K562 (cell line): ENCODE results near the gene RAI1. TPM values are rescaled to one million over a fixed set of nuclear protein-coding genes. Genes with fewer than 3 reads are reported as not detected.
A peak's percentile ranks its signal among the peaks of the same experiment; 100 is the strongest.

Experiments used
- HDAC8 ChIP-seq: fragments of 450-650 bp; IDR thresholded peaks from 2 replicates; pipeline ENCODE4 v1.6.1; 2016; ENCODE audit warnings: mild to moderate bottlenecking, missing genetic modification characterization, moderate library complexity, missing compliant biosample characterization
- HMGN3 ChIP-seq: IDR thresholded peaks from 2 replicates; pipeline ENCODE4 v1.6.1; 2011; ENCODE audit warnings: borderline replicate concordance, low read depth, mild to moderate bottlenecking, mixed read lengths, low read length; ENCODE audit not compliant: insufficient read length; ENCODE audit errors: extremely low read depth
- LARP7 ChIP-seq: fragments of 450-650 bp; IDR thresholded peaks from 2 replicates; pipeline ENCODE4 v1.6.1; 2016
- LCOR ChIP-seq: sonication (generic); formaldehyde crosslinking; IDR thresholded peaks from 2 replicates; pipeline ENCODE4 v1.8.0; 2022; ENCODE audit warnings: mild to moderate bottlenecking, missing genetic modification reagents
- NCOA2 ChIP-seq, 2 experiments: fragments of 450-650 bp; IDR thresholded peaks; 2 replicates each; pipeline ENCODE4 v1.6.1; 2018; ENCODE audit warnings: mild to moderate bottlenecking in 2 of 2, moderate library complexity in 1 of 2; ENCODE audit not compliant: partially characterized antibody in 2 of 2
- NEUROD1 ChIP-seq: fragments of 150-350 bp; IDR thresholded peaks from 2 replicates; pipeline ENCODE4 v1.6.1; 2014; ENCODE audit warnings: borderline replicate concordance, low read length, low read depth; ENCODE audit not compliant: partially characterized antibody
- PCBP1 ChIP-seq: fragments of 200-400 bp; formaldehyde crosslinking; IDR thresholded peaks from 2 replicates; pipeline ENCODE4 v1.6.1; 2018; ENCODE audit warnings: mild to moderate bottlenecking, low read depth, low read length; ENCODE audit not compliant: poor library complexity, severe bottlenecking
- POLR2H ChIP-seq: IDR thresholded peaks from 2 replicates; pipeline ENCODE4 v1.6.1; 2016; ENCODE audit warnings: missing genetic modification characterization, low read depth, mild to moderate bottlenecking, control low read depth, missing compliant biosample characterization, moderate library complexity
- PYGO2 ChIP-seq: fragments of 450-650 bp; IDR thresholded peaks from 2 replicates; pipeline ENCODE4 v1.6.1; 2016; ENCODE audit warnings: mild to moderate bottlenecking, missing genetic modification characterization, moderate library complexity, missing compliant biosample characterization
- RAD21 ChIP-seq, 2 experiments: fragments of 250-450 bp in 1 of 2; fragments of 450-650 bp in 1 of 2; sonication (Bioruptor Pico) in 1 of 2; formaldehyde crosslinking in 1 of 2; IDR thresholded peaks in 1 of 2; conservative IDR thresholded peaks in 1 of 2; 2 replicates each; pipeline versions ENCODE4 v1.4.0 to v1.8.0; 2020 to 2022; ENCODE audit warnings: mild to moderate bottlenecking in 2 of 2, moderate library complexity in 1 of 2
- RUNX1 ChIP-seq: sonication (generic); IDR thresholded peaks from 2 replicates; pipeline ENCODE4 v1.6.1; 2016; ENCODE audit warnings: antibody characterized with exemption, low read depth
- SPI1 ChIP-seq: IDR thresholded peaks from 2 replicates; pipeline ENCODE4 v1.6.1; 2011; ENCODE audit warnings: low read depth, low read length, control low read depth, borderline replicate concordance
- TEAD1 ChIP-seq, 2 experiments: fragments of 450-650 bp in 1 of 2; sonication (generic) in 1 of 2; formaldehyde crosslinking; IDR thresholded peaks; 2 replicates each; pipeline versions ENCODE4 v1.4.0 to v1.8.0; 2020 to 2022; ENCODE audit warnings: mild to moderate bottlenecking in 2 of 2, missing genetic modification reagents in 1 of 2
- TEAD4 ChIP-seq, 2 experiments: sonication (generic) in 1 of 2; formaldehyde crosslinking in 1 of 2; IDR thresholded peaks; 2 replicates each; pipeline versions ENCODE4 v1.6.1 to v1.8.0; 2012 to 2022; ENCODE audit warnings: borderline replicate concordance in 1 of 2, inconsistent platforms in 1 of 2, low read length in 1 of 2, mild to moderate bottlenecking in 1 of 2, missing genetic modification reagents in 1 of 2
- XRCC3 ChIP-seq: fragments of 450-650 bp; IDR thresholded peaks from 2 replicates; pipeline ENCODE4 v1.6.1; 2017; ENCODE audit warnings: mild to moderate bottlenecking, moderate library complexity
- ZNF184 ChIP-seq: sonication (generic); formaldehyde crosslinking; IDR thresholded peaks from 2 replicates; pipeline ENCODE4 v1.5.0; 2020; ENCODE audit warnings: missing genetic modification reagents
- polyA plus RNA-seq, 8 experiments: library from polyadenylated mRNA; depleted of rRNA in 4 of 8; stranded (reverse) in 5 of 8; unstranded in 3 of 8; fragments of >200 nt; fragmentation: Nextera tagmentation in 2 of 8; fragmentation: Illumina TruSeq in 1 of 8; extraction: Ambion mirVana in 2 of 8; extraction: Trizol in 1 of 8; gene quantifications; 2 replicates each; pipeline versions ENCODE4 v1.2.1 to v1.2.3, GENCODE V29; 2011 to 2014; ENCODE audit warnings: inconsistent platforms in 1 of 8, missing spikeins in 1 of 8
- total RNA-seq, 7 experiments: library from RNA; depleted of rRNA in 6 of 7; stranded (reverse); fragments of >200 nt in 6 of 7; fragmentation: Illumina TruSeq in 2 of 7; extraction: Trizol in 2 of 7; gene quantifications; 2 replicates each; pipeline versions ENCODE4 v1.2.1 to v1.2.3, GENCODE V29; 2011 to 2021; ENCODE audit warnings: low replicate concordance in 1 of 7
- TF ChIP-seq, protein P1 (sequence below): fragments of 200-800 bp; sonication (Bioruptor generic); IDR thresholded peaks from 2 replicates; pipeline ENCODE4 v1.6.1; 2017; ENCODE audit warnings: missing genetic modification characterization, missing compliant biosample characterization
- TF ChIP-seq, protein P2 (sequence below): fragments of 250-450 bp; sonication (Bioruptor Pico); IDR thresholded peaks from 2 replicates; pipeline ENCODE4 v1.4.0; 2020
- TF ChIP-seq, protein P3 (sequence below): fragments of 450-650 bp; IDR thresholded peaks from 2 replicates; pipeline ENCODE4 v1.7.0; 2016; ENCODE audit warnings: borderline replicate concordance

RAI1 gene
- total and polyA plus RNA-seq, 9 of the 15 experiments (the other 6 are each of a cell fraction or from before 2014, with no cell fraction given) = 0.68 to 19.9 (median 5.5) TPM

DNA sequence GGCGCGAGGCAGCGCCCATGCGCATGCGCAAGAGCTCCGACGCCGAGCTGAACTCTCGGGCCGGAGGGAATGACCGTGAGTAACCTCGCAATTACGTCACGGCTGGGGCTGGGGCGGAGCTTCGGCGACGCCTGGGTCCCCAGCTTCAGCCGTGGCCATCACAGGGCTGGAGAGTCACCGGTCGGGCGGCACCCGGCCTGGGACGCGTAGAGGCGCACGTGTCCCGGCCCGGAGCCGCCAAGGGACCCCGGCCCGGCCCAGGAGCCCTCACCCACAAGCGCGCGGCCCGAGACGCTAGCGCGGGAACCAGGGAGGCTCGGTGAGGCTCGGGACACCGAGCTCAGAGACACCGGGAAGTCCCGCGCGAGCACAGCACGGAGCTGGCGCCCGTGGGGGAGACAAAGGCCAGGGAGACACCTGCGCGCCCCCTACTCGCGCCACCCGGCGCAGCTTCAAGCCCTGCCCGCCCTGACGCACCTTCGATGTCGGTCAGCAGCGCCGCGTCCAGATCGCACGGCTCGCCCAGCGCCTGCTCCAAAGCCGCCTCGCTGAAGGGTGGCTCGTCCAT, 155.1 kb downstream of the RAI1 start (continued):
- TF ChIP-seq RAD21 (CRISPR knock-in tag; conservative IDR thresholded peaks at IDR 0.05 in 1 of 2, IDR thresholded peaks at IDR 0.05 in 1 of 2) (no peak), HDAC8 (tag) (no peak; the same call in 1 of the 2 replicates), SPI1 (no peak), TEAD1 (CRISPR knock-in tag; IDR thresholded peaks at IDR 0.05) (no peak), LARP7 (no peak), HMGN3 (peak; percentile 97), ZNF184 (no peak), NEUROD1 (peak; percentile 58), TEAD4 (IDR thresholded peaks at IDR 0.05; ENCODE audit: low read length) (no peak), TEAD4 (CRISPR knock-in tag; IDR thresholded peaks at IDR 0.05; ENCODE audit: borderline replicate concordance) (no peak), RUNX1 (no peak), PYGO2 (no peak), XRCC3 (no peak), LCOR (CRISPR knock-in tag) (no peak; the same call in 1 of the 2 replicates), POLR2H (tag) (peak; percentile 85), NCOA2 (IDR thresholded peaks at IDR 0.05; ENCODE audit: partially characterized antibody in 2 of 2) (no peak), PCBP1 (peak; percentile 82)
- TF ChIP-seq, protein P1, sequence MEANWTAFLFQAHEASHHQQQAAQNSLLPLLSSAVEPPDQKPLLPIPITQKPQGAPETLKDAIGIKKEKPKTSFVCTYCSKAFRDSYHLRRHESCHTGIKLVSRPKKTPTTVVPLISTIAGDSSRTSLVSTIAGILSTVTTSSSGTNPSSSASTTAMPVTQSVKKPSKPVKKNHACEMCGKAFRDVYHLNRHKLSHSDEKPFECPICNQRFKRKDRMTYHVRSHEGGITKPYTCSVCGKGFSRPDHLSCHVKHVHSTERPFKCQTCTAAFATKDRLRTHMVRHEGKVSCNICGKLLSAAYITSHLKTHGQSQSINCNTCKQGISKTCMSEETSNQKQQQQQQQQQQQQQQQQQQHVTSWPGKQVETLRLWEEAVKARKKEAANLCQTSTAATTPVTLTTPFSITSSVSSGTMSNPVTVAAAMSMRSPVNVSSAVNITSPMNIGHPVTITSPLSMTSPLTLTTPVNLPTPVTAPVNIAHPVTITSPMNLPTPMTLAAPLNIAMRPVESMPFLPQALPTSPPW (CRISPR knock-in tag) = no peak
- TF ChIP-seq, protein P2, sequence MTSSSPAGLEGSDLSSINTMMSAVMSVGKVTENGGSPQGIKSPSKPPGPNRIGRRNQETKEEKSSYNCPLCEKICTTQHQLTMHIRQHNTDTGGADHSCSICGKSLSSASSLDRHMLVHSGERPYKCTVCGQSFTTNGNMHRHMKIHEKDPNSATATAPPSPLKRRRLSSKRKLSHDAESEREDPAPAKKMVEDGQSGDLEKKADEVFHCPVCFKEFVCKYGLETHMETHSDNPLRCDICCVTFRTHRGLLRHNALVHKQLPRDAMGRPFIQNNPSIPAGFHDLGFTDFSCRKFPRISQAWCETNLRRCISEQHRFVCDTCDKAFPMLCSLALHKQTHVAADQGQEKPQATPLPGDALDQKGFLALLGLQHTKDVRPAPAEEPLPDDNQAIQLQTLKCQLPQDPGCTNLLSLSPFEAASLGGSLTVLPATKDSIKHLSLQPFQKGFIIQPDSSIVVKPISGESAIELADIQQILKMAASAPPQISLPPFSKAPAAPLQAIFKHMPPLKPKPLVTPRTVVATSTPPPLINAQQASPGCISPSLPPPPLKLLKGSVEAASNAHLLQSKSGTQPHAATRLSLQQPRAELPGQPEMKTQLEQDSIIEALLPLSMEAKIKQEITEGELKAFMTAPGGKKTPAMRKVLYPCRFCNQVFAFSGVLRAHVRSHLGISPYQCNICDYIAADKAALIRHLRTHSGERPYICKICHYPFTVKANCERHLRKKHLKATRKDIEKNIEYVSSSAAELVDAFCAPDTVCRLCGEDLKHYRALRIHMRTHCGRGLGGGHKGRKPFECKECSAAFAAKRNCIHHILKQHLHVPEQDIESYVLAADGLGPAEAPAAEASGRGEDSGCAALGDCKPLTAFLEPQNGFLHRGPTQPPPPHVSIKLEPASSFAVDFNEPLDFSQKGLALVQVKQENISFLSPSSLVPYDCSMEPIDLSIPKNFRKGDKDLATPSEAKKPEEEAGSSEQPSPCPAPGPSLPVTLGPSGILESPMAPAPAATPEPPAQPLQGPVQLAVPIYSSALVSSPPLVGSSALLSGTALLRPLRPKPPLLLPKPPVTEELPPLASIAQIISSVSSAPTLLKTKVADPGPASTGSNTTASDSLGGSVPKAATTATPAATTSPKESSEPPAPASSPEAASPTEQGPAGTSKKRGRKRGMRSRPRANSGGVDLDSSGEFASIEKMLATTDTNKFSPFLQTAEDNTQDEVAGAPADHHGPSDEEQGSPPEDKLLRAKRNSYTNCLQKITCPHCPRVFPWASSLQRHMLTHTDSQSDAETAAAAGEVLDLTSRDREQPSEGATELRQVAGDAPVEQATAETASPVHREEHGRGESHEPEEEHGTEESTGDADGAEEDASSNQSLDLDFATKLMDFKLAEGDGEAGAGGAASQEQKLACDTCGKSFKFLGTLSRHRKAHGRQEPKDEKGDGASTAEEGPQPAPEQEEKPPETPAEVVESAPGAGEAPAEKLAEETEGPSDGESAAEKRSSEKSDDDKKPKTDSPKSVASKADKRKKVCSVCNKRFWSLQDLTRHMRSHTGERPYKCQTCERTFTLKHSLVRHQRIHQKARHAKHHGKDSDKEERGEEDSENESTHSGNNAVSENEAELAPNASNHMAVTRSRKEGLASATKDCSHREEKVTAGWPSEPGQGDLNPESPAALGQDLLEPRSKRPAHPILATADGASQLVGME = no peak
- TF ChIP-seq, protein P3, sequence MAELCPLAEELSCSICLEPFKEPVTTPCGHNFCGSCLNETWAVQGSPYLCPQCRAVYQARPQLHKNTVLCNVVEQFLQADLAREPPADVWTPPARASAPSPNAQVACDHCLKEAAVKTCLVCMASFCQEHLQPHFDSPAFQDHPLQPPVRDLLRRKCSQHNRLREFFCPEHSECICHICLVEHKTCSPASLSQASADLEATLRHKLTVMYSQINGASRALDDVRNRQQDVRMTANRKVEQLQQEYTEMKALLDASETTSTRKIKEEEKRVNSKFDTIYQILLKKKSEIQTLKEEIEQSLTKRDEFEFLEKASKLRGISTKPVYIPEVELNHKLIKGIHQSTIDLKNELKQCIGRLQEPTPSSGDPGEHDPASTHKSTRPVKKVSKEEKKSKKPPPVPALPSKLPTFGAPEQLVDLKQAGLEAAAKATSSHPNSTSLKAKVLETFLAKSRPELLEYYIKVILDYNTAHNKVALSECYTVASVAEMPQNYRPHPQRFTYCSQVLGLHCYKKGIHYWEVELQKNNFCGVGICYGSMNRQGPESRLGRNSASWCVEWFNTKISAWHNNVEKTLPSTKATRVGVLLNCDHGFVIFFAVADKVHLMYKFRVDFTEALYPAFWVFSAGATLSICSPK = no peak
